ENCODE results near the gene CENPP.

- TF ChIP-seq USF1 (CRISPR knock-in tag; IDR thresholded peaks at IDR 0.05) (no peak), CTCF (IDR thresholded peaks at IDR 0.05) (no peak), ZSCAN18 (CRISPR knock-in tag; IDR thresholded peaks at IDR 0.05) (no peak), ETV6 (CRISPR knock-in tag; IDR thresholded peaks at IDR 0.05) (no peak), SMAD4 (CRISPR knock-in tag; IDR thresholded peaks at IDR 0.05) (no peak), HMGXB4 (CRISPR knock-in tag; IDR thresholded peaks at IDR 0.05) (no peak), ARID4B (CRISPR knock-in tag; IDR thresholded peaks at IDR 0.05; ENCODE audit: borderline replicate concordance) (no peak), ZBTB43 (CRISPR knock-in tag; IDR thresholded peaks at IDR 0.05) (no peak), MAX (CRISPR knock-in tag; IDR thresholded peaks at IDR 0.05) (no peak)
Measured at GRCh38 chr9:92590377-92590776, 264.6 kb downstream of the CENPP start.
